Panc1 (cell line): ENCODE data around the gene LMOD1.

Experiments used
- CTCF ChIP-seq: fragments of 450-650 bp; IDR thresholded peaks from 2 replicates; pipeline ENCODE4 v1.5.1; 2017; ENCODE audit warnings: mild to moderate bottlenecking
- REST ChIP-seq, 2 experiments: IDR thresholded peaks; 2 replicates each; pipeline ENCODE4 v1.6.1; 2011 to 2012; ENCODE audit warnings: low read depth in 2 of 2, control low read depth in 1 of 2, low read length in 1 of 2, mild to moderate bottlenecking in 1 of 2, moderate library complexity in 1 of 2; ENCODE audit not compliant: insufficient read depth in 1 of 2
- TCF7L2 ChIP-seq: IDR thresholded peaks from 2 replicates; pipeline ENCODE4 v1.6.1; 2011; ENCODE audit warnings: mild to moderate bottlenecking, low read depth, low read length, inconsistent platforms

- TF ChIP-seq CTCF (no peak), REST (IDR thresholded peaks at IDR 0.05; ENCODE audit: insufficient read depth in 1 of 2, low read depth in 2 of 2, low read length in 1 of 2) (no peak), TCF7L2 (no peak)
Measured at GRCh38 chr1:201984446-201984845, 38.1 kb upstream of the LMOD1 start.
